Lung (tissue), 12 donors: ENCODE data around the gene LIMCH1. TPM values are rescaled to one million over a fixed set of nuclear protein-coding genes. Genes with fewer than 3 reads are reported as not detected.
"Not testable (repeated sequence)": the region's sequence is repeated elsewhere in the genome, so short reads cannot be mapped to it uniquely, and the experiment has no call there.

Experiments
- ATAC-seq: fragments of 200-7000 bp; cut with Tn5 transposase; one replicate; pipeline ENCODE4 v1.9.1; 2020; ENCODE audit warnings: moderate number of reproducible peaks; ENCODE audit not compliant: insufficient read depth, low FRiP score
- DNase-seq, 3 donors: peaks; one replicate each; pipeline ENCODE4 v3.0.0-alpha.2; 2013 to 2017
- H3K27ac ChIP-seq, 2 donors: one replicate each; pipeline ENCODE4 v1.5.1; 2013; ENCODE audit warnings: mild to moderate bottlenecking in 2 of 2, moderate library complexity in 2 of 2, control low read depth in 1 of 2, inconsistent platforms in 1 of 2, low read depth in 1 of 2, low read length in 1 of 2
- H3K27me3 ChIP-seq, 3 donors: one replicate each; pipeline ENCODE4 v1.5.1; 2013; ENCODE audit warnings: low read length in 2 of 3; ENCODE audit not compliant: control insufficient read depth in 3 of 3, insufficient read depth in 3 of 3
- H3K36me3 ChIP-seq, 4 donors: one replicate each; pipeline ENCODE4 v1.5.1; 2013; ENCODE audit warnings: low read length in 4 of 4, mild to moderate bottlenecking in 1 of 4, moderate library complexity in 1 of 4; ENCODE audit not compliant: control insufficient read depth in 4 of 4, insufficient read depth in 4 of 4
- H3K4me1 ChIP-seq, 5 donors: one replicate each; pipeline ENCODE4 v1.5.1; 2013; ENCODE audit warnings: low read length in 5 of 5, mild to moderate bottlenecking in 2 of 5, moderate library complexity in 1 of 5; ENCODE audit not compliant: control insufficient read depth in 5 of 5, insufficient read depth in 5 of 5
- H3K4me3 ChIP-seq: one replicate; pipeline ENCODE4 v1.5.1; 2013; ENCODE audit warnings: mild to moderate bottlenecking, control low read depth, moderate library complexity
- H3K9ac ChIP-seq, 2 donors: one replicate each; pipeline ENCODE4 v1.5.1; 2013; ENCODE audit warnings: low read length in 2 of 2, control low read depth in 1 of 2; ENCODE audit not compliant: insufficient read depth in 1 of 2
- H3K9me3 ChIP-seq, 4 donors: one replicate each; pipeline ENCODE4 v1.5.1; 2013; ENCODE audit warnings: low read length in 3 of 4, mild to moderate bottlenecking in 1 of 4, moderate library complexity in 1 of 4; ENCODE audit not compliant: control insufficient read depth in 4 of 4, insufficient read depth in 3 of 4
- CTCF ChIP-seq: IDR thresholded peaks from 2 replicates; pipeline ENCODE4 v1.5.1; 2012; ENCODE audit warnings: mild to moderate bottlenecking; ENCODE audit errors: control extremely low read depth, extremely low read depth
- WGBS, 2 donors: extraction: QIAGEN DNeasy Blood & Tissue Kit; methylation state at CpG; one replicate each; pipeline ENCODE4 v1.1.7; 2013; 5-methylcytosine and 5-hydroxymethylcytosine counted together
- polyA plus RNA-seq, 2 donors: library from polyadenylated mRNA; stranded (reverse); fragments of 200-250 nt; gene quantifications; one replicate each; pipeline ENCODE4 v1.2.1, GENCODE V29; 2013
- total RNA-seq, 2 donors: library from RNA; depleted of rRNA in 1 of 2; stranded (reverse); fragments of >200 nt in 1 of 2; gene quantifications; one replicate each; pipeline ENCODE4 v1.2.1, GENCODE V29; 2014 to 2021
- donor health status: control.
- donor health status: control.
- donor health status: Bipolar disorder and iron deficiency.
- donor health status: healthy.
- donor health status: DM: yes; HTN: yes; CAD: no.

Gene LIMCH1
- total and polyA plus RNA-seq, 4 donors = 43.4 to 299 (median 128) TPM

DNA sequence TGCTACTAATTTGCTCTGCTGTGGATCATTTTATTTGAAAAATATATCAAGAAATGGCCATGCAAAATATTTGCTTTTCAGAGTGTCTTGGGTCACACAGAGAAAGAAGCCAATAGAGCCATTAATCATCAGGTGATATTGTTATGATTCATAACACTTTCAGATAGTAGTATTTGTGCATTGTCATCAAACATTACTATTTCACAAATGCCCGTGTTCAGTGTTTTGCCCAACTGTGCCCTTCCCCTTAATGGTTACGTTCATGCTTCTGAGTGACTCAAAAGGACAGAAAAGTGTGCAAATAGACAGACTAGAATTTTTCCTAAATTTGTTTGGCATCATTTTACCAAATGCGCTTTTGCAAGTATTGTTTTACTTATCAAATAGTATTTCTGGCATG is 164.0 kb downstream of the LIMCH1 start:
- ATAC-seq = no peak
- H3K4me1 ChIP-seq = no peaks in the 10 kb centered on the region
- no peak for TF ChIP-seq CTCF
- no peak for DNase-seq
- H3K36me3 ChIP-seq = peaks cover 0 to 14% (median 5%) of the 10 kb centered on the region in 4 donors
- H3K9ac ChIP-seq = no peak overlapping the region
- H3K27me3 ChIP-seq = no peaks in the 10 kb centered on the region
- WGBS, 2 donors = 71 to 87% methylated on average over 3 of the region's 3 CpGs
- no peaks in the 10 kb centered on the region for H3K9me3 ChIP-seq
- H3K27ac ChIP-seq = no peak overlapping the region
- H3K4me3 ChIP-seq = no peak overlapping the region

DNA sequence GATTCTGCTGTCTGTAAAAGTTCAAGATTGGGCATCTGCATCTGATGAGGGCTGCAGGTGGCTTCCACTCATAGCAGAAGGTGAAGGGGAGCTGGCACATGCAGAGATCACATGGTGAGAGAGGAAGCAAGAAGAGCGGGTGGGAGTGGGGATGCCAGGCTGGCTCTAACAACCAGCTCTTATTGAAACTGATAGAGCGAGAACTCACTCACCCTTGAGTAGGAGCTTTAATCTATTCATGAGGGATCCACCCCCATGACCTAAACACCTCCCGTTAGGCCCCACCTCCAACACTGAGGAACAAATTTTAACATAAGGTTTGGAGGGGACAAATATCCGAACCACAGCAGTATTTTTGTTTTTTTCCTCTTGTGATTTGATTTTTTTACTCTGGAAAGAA is 164.8 kb downstream of the LIMCH1 start:
- no peak overlapping the region for H3K4me3 ChIP-seq
- H3K27me3 ChIP-seq = no peaks in the 10 kb centered on the region
- ATAC-seq = no peak
- TF ChIP-seq CTCF = no peak
- no peaks in the 10 kb centered on the region for H3K9me3 ChIP-seq
- 76 to 78% methylated on average over 4 of the region's 4 CpGs for WGBS, 2 donors
- no peaks in the 10 kb centered on the region for H3K4me1 ChIP-seq
- peaks cover 0 to 11% (median 4%) of the 10 kb centered on the region in 4 donors for H3K36me3 ChIP-seq
- no peak for DNase-seq
- no peak overlapping the region for H3K27ac ChIP-seq
- no peak overlapping the region for H3K9ac ChIP-seq

DNA sequence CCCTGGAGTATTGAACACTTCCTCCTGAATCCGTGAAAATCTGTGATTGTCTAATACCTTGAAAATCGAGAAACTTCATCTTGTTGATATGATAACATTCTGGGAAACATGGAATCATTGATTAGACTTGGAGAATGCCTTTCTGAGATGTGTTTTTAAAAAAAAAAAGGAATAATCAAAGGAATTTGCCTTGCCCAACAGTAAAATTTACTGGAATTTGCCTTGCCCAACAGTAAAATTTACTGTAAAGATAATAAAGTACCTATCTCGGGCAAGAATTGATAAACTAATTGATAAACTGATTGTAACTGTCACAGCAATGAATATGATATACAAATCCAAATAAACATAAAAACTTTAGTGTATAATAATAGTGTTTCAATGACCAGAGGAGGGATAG is 165.8 kb downstream of the LIMCH1 start:
- no peak overlapping the region for H3K4me3 ChIP-seq
- TF ChIP-seq CTCF = no peak
- no peaks in the 10 kb centered on the region for H3K9me3 ChIP-seq
- H3K9ac ChIP-seq = no peak overlapping the region
- H3K4me1 ChIP-seq = no peaks in the 10 kb centered on the region
- no peak for ATAC-seq
- no peak for DNase-seq
- no peaks in the 10 kb centered on the region for H3K27me3 ChIP-seq
- peaks cover 0 to 3% (median 0%) of the 10 kb centered on the region in 4 donors for H3K36me3 ChIP-seq
- 74 to 75% methylated on average over 3 of the region's 3 CpGs for WGBS, 2 donors
- no peak overlapping the region for H3K27ac ChIP-seq

GRCh38 chr4:41709844-41710481 is 172.0 kb downstream of the LIMCH1 start:
- Histone ChIP-seq H3K4me1 (no peaks in the 10 kb centered on the region), H3K36me3 (no peaks in the 10 kb centered on the region), H3K27me3 (peaks cover 0 to 3% (median 0%) of the 10 kb centered on the region in 3 donors), H3K9ac (no peak overlapping the region), H3K4me3 (no peak overlapping the region), H3K27ac (no peak overlapping the region), H3K9me3 (no peaks in the 10 kb centered on the region)
- WGBS, 2 donors = 66 to 80% methylated on average over 5 of the region's 5 CpGs
- no peak for TF ChIP-seq CTCF
- ATAC-seq (no peak), DNase-seq (no peak)

- not testable (repeated sequence) for H3K36me3 ChIP-seq, DNase-seq, H3K4me1 ChIP-seq, H3K4me3 ChIP-seq, ATAC-seq, H3K9ac ChIP-seq, H3K27ac ChIP-seq, H3K9me3 ChIP-seq
- WGBS, 2 donors = 91 to 93% methylated on average over 2 of the region's 2 CpGs
- peaks cover 0 to 15% (median 4%) of the 10 kb centered on the region in 3 donors for H3K27me3 ChIP-seq
Measured at GRCh38 chr4:41711654-41712053, 173.7 kb downstream of the LIMCH1 start.
